Measurements from ENCODE around the gene TRIO.

TRIO gene

DNA sequence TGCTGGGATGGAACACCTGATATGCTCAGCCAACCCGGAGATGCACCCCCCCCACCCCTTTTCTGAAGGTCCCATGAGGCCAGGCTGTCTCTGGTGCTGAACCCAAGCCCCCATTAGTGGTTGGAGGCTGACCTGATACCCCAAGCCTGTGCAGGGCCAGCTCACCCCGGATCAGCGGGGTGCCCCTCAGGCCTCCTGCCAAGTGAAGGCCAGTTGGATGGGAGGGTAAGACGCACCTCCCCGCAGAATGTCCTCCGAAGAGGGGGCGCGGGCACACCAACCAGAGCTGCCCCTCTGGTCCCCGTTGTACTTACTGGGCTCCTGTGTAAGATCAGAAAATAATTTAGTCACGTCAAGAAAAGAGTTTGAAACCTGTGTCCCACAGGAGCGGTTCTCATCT, 361.7 kb downstream of the TRIO start:
- Histone ChIP-seq H3K4me3 (ENCODE audit: low read length) (no peak overlapping the region), H2AFZ (ENCODE audit: low read length) (no peak overlapping the region), H3K79me2 (ENCODE audit: low read length) (no peaks in the 10 kb centered on the region), H4K20me1 (ENCODE audit: insufficient read depth, low read length) (no peaks in the 10 kb centered on the region), H3K9me3 (replicated peaks; ENCODE audit: insufficient read depth, low read length) (no peaks in the 10 kb centered on the region), H3K9ac (ENCODE audit: low read length) (no peak overlapping the region), H3K27me3 (replicated peaks; ENCODE audit: insufficient read depth, low read length) (no peaks in the 10 kb centered on the region), H3K9me2 (replicated peaks; ENCODE audit: insufficient read depth, low read length) (no peaks in the 10 kb centered on the region), H3K36me3 (replicated peaks; ENCODE audit: insufficient read depth, low read length) (no peaks in the 10 kb centered on the region), H3K4me2 (ENCODE audit: low read depth, low read length) (no peak overlapping the region), H3F3A (ENCODE audit: insufficient read depth, low read length) (no peaks in the 10 kb centered on the region), H3K27ac (ENCODE audit: low read length) (no peak overlapping the region), H3K4me1 (ENCODE audit: low read length) (no peaks in the 10 kb centered on the region)
- TF ChIP-seq EZH2 (optimal IDR thresholded peaks at IDR 0.05; ENCODE audit: low read depth, low read length) = no peak
- TF ChIP-seq EZH2phosphoT487 (IDR thresholded peaks at IDR 0.05; ENCODE audit: low read length) = no peak
- TF ChIP-seq, protein P1, sequence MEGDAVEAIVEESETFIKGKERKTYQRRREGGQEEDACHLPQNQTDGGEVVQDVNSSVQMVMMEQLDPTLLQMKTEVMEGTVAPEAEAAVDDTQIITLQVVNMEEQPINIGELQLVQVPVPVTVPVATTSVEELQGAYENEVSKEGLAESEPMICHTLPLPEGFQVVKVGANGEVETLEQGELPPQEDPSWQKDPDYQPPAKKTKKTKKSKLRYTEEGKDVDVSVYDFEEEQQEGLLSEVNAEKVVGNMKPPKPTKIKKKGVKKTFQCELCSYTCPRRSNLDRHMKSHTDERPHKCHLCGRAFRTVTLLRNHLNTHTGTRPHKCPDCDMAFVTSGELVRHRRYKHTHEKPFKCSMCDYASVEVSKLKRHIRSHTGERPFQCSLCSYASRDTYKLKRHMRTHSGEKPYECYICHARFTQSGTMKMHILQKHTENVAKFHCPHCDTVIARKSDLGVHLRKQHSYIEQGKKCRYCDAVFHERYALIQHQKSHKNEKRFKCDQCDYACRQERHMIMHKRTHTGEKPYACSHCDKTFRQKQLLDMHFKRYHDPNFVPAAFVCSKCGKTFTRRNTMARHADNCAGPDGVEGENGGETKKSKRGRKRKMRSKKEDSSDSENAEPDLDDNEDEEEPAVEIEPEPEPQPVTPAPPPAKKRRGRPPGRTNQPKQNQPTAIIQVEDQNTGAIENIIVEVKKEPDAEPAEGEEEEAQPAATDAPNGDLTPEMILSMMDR (IDR thresholded peaks at IDR 0.05; ENCODE audit: low read length) = no peak
- DNase-seq = no peak

DNA sequence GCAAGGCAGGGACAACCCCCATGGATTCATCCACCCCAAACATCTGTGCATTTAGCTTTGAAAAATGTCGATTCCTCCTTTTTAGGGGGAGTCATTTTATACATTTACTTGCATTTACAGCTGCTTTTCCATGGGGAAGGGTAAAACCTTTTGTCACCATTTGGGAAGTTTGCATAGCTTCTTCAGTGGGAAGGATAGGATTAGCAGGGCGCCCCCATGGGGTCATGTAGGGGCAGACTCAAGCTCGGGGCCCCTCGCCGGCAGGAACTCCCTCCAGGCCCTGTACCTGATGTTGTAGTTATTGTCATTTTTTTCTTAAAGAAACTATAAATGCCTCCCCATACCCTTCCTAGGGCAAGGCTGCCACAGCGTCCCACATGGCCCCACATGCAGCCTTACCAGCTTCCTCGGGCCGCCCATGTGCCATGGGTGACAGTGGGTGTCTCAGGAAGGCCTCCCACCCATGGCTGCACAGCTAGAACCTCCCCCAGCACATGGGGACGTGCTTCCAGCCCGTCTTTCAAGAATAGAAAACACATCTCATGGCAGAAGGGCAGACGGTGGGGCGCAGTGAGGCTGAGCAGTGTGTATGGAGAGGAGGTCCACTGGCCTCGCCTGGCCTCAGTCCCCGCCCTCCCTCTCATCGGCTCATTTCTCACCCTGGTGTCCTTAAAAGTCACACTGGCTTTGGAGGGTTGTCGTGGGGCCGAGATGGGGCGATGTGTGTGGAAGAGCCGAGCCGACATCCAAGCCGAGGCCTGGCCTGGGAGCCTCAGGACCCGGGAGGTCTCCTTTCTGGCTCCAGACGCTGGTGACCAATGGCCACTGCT, 362.4 kb downstream of the TRIO start:
- no peak overlapping the region for H2AFZ ChIP-seq (ENCODE audit: low read length)
- no peaks in the 10 kb centered on the region for H3K27me3 ChIP-seq (replicated peaks; ENCODE audit: insufficient read depth, low read length)
- DNase-seq = no peak
- H3K9me3 ChIP-seq (replicated peaks; ENCODE audit: insufficient read depth, low read length) = no peaks in the 10 kb centered on the region
- H4K20me1 ChIP-seq (ENCODE audit: insufficient read depth, low read length) = no peaks in the 10 kb centered on the region
- no peak overlapping the region for H3K9ac ChIP-seq (ENCODE audit: low read length)
- H3F3A ChIP-seq (ENCODE audit: insufficient read depth, low read length) = no peaks in the 10 kb centered on the region
- H3K4me2 ChIP-seq (ENCODE audit: low read depth, low read length) = no peak overlapping the region
- H3K4me3 ChIP-seq (ENCODE audit: low read length) = no peak overlapping the region
- H3K4me1 ChIP-seq (ENCODE audit: low read length) = no peaks in the 10 kb centered on the region
- no peak overlapping the region for H3K27ac ChIP-seq (ENCODE audit: low read length)
- TF ChIP-seq EZH2phosphoT487 (IDR thresholded peaks at IDR 0.05; ENCODE audit: low read length) = no peak
- TF ChIP-seq EZH2 (optimal IDR thresholded peaks at IDR 0.05; ENCODE audit: low read depth, low read length) = no peak
- TF ChIP-seq, protein P1 (IDR thresholded peaks at IDR 0.05; ENCODE audit: low read length) = no peak
- H3K36me3 ChIP-seq (replicated peaks; ENCODE audit: insufficient read depth, low read length) = no peaks in the 10 kb centered on the region
- no peaks in the 10 kb centered on the region for H3K9me2 ChIP-seq (replicated peaks; ENCODE audit: insufficient read depth, low read length)
- no peaks in the 10 kb centered on the region for H3K79me2 ChIP-seq (ENCODE audit: low read length)

DNA sequence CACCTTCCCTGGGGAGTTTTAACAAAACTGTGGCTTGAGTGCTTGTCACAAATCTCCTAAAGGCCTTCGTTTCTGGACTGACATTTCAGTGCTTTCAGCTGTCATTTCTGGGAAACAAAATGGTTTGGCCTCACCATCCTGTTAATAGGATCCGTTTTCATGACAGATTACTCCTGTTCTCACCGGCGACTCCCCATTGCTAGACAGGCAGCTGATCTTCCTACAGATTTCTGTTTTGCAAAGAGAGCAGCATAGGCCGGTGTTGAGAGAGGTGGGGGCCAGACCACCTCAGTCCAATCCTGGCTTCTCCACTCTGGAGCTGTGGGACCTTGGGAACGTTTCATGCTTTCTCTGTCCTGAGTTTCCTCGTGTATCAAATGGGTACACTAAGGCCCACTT, 363.0 kb downstream of the TRIO start:
- no peaks in the 10 kb centered on the region for H3K79me2 ChIP-seq (ENCODE audit: low read length)
- H3K9me2 ChIP-seq (replicated peaks; ENCODE audit: insufficient read depth, low read length) = no peaks in the 10 kb centered on the region
- TF ChIP-seq EZH2 (optimal IDR thresholded peaks at IDR 0.05; ENCODE audit: low read depth, low read length) = no peak
- TF ChIP-seq, protein P1 (IDR thresholded peaks at IDR 0.05; ENCODE audit: low read length) = no peak
- no peak for TF ChIP-seq EZH2phosphoT487 (IDR thresholded peaks at IDR 0.05; ENCODE audit: low read length)
- no peak overlapping the region for H2AFZ ChIP-seq (ENCODE audit: low read length)
- H3K4me2 ChIP-seq (ENCODE audit: low read depth, low read length) = no peak overlapping the region
- no peaks in the 10 kb centered on the region for H3K4me1 ChIP-seq (ENCODE audit: low read length)
- H3F3A ChIP-seq (ENCODE audit: insufficient read depth, low read length) = no peaks in the 10 kb centered on the region
- H3K9me3 ChIP-seq (replicated peaks; ENCODE audit: insufficient read depth, low read length) = no peaks in the 10 kb centered on the region
- no peaks in the 10 kb centered on the region for H4K20me1 ChIP-seq (ENCODE audit: insufficient read depth, low read length)
- DNase-seq = no peak
- no peaks in the 10 kb centered on the region for H3K27me3 ChIP-seq (replicated peaks; ENCODE audit: insufficient read depth, low read length)
- no peak overlapping the region for H3K9ac ChIP-seq (ENCODE audit: low read length)
- H3K27ac ChIP-seq (ENCODE audit: low read length) = no peak overlapping the region
- no peaks in the 10 kb centered on the region for H3K36me3 ChIP-seq (replicated peaks; ENCODE audit: insufficient read depth, low read length)
- no peak overlapping the region for H3K4me3 ChIP-seq (ENCODE audit: low read length)
